GM10266 (cell line): ENCODE data around the gene LCN6.
"Not testable (repeated sequence)": the region's sequence is repeated elsewhere in the genome, so short reads cannot be mapped to it uniquely, and the experiment has no call there.

Source experiments
- DNase-seq: peaks from one replicate; pipeline ENCODE4 v3.0.0; 2012; ENCODE audit errors: extremely low spot score
- TF ChIP-seq, protein P1 (sequence below): IDR thresholded peaks from 2 replicates; pipeline ENCODE4 v1.5.1; 2012; ENCODE audit warnings: mild to moderate bottlenecking, low read depth; ENCODE audit not compliant: control insufficient read depth, insufficient read depth; ENCODE audit errors: missing control alignments

Gene LCN6, protein sequence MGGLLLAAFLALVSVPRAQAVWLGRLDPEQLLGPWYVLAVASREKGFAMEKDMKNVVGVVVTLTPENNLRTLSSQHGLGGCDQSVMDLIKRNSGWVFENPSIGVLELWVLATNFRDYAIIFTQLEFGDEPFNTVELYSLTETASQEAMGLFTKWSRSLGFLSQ

DNA sequence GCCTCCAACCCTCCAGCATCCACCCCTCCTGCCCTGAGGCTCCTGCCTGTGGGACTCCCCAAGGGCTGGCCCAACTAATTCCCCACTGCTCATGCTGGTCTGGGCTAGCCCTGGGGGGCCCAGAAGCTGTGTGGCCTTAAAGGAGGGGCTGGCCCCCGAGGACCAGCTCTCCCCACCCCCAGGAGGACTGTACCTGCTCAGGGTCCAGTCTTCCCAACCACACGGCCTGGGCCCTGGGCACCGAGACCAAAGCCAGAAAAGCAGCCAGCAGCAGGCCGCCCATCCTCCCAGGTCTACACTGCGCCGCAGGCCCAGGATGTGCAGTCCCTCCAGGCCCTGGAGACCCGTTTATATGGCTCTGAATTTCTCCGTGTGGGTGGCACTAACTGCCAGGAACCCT lies at the start of gene LCN6:
LCN6 (minus strand) TSS at position 325 of the 400 bp plus-strand sequence; CDS start at position 283, 42 bp downstream.
- no peak for DNase-seq
- TF ChIP-seq, protein P1, sequence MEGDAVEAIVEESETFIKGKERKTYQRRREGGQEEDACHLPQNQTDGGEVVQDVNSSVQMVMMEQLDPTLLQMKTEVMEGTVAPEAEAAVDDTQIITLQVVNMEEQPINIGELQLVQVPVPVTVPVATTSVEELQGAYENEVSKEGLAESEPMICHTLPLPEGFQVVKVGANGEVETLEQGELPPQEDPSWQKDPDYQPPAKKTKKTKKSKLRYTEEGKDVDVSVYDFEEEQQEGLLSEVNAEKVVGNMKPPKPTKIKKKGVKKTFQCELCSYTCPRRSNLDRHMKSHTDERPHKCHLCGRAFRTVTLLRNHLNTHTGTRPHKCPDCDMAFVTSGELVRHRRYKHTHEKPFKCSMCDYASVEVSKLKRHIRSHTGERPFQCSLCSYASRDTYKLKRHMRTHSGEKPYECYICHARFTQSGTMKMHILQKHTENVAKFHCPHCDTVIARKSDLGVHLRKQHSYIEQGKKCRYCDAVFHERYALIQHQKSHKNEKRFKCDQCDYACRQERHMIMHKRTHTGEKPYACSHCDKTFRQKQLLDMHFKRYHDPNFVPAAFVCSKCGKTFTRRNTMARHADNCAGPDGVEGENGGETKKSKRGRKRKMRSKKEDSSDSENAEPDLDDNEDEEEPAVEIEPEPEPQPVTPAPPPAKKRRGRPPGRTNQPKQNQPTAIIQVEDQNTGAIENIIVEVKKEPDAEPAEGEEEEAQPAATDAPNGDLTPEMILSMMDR, result no peak

DNA sequence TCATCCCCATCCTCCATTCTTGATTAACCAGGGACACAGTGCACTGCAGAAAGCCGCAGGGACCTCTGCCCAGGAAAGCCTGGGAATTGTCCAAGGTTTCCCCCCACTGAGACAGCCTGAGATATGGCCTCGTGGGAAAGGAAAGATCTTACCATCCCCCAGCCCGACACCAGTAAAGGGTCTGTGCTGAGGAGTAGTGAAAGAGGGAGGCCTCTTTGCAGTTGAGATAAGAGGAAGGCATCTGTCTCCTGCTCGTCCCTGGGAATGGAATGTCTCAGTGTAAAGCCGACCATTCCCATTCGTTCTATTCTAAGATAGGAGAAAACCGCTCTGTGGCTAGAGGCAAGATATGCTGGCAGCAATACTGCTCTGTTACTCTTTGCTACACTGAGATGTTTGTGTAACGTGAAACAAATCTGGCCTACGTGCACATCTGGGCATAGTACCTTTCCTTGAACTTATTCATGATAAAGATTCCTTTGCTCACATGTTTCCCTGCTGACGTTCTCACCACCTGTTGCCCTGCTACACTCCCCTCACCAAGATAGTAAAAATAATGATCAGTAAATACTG lies 48.5 kb upstream of the LCN6 start:
- DNase-seq, result not testable (repeated sequence)

DNA sequence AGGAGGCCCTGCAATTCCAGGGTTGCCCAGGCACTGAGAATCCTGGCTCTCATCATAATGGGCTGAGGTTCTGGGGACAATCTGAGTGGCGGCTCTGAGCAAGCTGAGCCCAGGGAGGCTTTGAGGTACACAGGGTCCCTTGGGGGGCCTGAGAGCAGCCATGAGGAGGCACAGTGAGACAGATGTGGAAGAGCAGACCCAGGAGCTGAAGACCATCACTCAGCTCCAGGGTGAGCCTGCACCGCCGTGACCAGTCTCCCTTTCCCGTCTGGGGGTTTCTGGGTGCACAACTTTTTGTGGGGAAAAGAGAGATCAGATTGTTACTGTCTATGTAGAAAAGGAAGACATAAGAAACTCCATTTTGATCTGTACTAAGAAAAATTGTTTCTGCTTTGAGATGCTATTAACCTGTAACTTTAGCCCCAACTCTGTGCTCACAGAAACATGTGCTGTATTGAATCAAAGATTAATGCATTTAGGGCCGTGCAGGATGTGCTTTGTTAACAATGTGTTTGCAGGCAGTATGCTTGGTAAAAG lies 48.0 kb upstream of the LCN6 start, which contains the start of gene CCDC183:
CCDC183 (plus strand) TSS at position 101 of the 537 bp plus-strand sequence; CDS start at position 161, 60 bp downstream.
- TF ChIP-seq, protein P1, result no peak
- no peak for DNase-seq

DNA sequence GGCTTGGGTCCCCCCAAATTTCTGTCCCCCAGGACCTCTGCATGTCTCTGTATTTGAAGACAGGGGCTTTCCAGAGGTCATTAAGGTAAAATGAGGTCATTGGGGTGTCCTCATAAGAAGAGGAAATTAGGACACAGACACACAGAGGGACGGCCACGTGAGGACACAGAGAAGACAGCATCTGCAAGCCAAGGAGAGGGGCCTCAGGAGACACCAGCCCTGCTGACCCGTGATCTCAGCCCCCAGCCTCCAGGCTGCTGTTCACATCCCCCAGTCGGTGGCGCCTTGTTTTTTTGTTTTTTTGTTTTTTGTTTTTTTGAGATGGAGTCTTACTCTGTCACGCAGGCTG lies 46.6 kb upstream of the LCN6 start:
- no peak for DNase-seq
- TF ChIP-seq, protein P1, result no peak

DNA sequence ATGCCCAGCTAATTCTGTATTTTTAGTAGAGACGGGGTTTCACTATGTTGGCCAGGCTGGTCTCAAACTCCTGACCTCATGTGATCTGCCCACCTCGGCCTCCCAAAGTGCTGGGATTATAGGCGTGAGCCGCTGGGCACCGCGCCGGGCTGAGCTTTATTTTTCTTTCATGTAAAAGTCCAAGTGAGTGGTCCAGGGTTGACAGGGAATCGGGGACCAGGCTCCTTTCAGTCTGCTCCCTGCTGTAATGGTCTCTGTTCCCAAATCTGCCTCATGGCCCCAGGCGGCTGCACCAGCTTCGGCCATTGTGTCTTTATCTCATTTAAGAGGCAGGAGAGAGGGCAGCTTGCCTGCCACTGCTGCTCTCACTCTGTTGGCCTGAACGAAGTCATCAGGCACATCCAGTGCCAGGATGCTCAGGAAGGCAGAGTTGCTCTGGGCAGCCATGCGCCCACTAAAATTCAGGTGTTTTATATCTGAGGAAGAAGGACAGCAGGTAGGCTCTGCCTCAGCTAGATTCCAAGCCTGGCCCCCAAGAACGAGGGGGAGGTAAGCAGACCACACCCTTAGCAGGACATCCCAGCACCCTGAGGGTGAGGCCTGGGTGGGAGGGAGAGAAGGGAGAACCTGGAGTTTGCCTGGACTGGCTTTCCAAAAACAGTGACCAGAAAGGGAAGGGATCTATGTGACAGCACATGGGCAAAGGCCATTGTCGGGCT lies 46.1 kb upstream of the LCN6 start:
- TF ChIP-seq, protein P1, result no peak
- DNase-seq, result no peak

DNA sequence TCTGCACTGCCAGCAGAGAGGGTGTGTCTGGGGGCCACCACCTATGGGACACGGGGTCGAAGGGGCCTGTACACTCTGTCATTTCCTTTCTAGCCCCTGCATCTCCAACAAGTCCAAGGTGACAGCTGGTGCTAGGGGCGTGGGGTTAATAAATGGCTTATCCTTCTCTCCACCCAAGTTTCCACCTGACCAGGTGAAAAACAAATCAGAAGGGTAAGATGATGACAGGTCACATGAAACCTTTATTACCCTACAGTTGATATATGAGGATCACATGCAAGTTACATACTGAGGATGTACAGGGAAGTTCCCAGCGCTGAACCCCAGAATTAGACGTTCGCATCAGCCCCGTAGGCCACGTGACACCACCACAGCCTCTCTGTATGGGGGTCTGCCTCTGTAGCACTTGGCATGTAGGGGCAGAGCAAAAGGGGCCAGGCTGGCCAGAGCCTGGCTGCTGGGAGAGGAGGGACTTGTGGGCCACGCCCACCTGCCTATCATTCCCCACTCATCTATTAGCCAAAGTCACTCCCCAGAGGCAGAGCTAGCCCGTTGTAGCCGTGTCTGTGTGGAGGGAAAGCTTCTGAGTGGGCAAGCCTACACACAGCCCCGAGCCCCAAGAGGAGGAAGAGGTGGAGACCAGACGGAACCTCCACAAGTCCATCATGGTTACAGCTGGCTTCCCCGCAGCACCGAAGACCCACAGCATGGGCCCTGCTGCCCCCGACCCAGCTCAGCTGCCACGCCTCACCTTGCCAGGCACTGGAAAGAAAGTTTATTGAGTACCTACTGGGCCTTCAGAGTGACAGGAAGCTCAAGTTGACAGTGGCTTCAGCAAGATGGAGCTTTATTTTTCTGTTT lies 45.0 kb upstream of the LCN6 start:
- no peak for DNase-seq
- TF ChIP-seq, protein P1, result no peak
